ENCODE measurements around the gene PPIF.
"Not testable (repeated sequence)": the region's sequence is repeated elsewhere in the genome, so short reads cannot be mapped to it uniquely, and the experiment has no call there.

PPIF gene

GRCh38 chr10:79329529-79329928 lies 17.7 kb upstream of the PPIF start:
- in situ Hi-C loops (cut with HindIII; ENCODE audit: low sequenced_read_pairs), result no loop called here

GRCh38 chr10:79331226-79331625 lies 16.0 kb upstream of the PPIF start:
- in situ Hi-C loops (cut with HindIII; ENCODE audit: low sequenced_read_pairs), result no loop called here

- in situ Hi-C loops (cut with HindIII; ENCODE audit: low sequenced_read_pairs), result no loop called here
Measured at GRCh38 chr10:79331709-79332108, 15.6 kb upstream of the PPIF start.

GRCh38 chr10:79332610-79333315 lies 14.5 kb upstream of the PPIF start:
- in situ Hi-C loops (cut with HindIII; ENCODE audit: low sequenced_read_pairs), result not testable (repeated sequence)

- in situ Hi-C loops (cut with HindIII; ENCODE audit: low sequenced_read_pairs), result no loop called here
Measured at GRCh38 chr10:79333513-79333912, 13.8 kb upstream of the PPIF start.

GRCh38 chr10:79334573-79334972 lies 12.7 kb upstream of the PPIF start:
- in situ Hi-C loops (cut with HindIII; ENCODE audit: low sequenced_read_pairs), result no loop called here

- in situ Hi-C loops (cut with HindIII; ENCODE audit: low sequenced_read_pairs), result no loop called here
Measured at GRCh38 chr10:79335094-79335469, 12.2 kb upstream of the PPIF start.

- in situ Hi-C loops (cut with HindIII; ENCODE audit: low sequenced_read_pairs), result no loop called here
Measured at GRCh38 chr10:79335470-79336235, 11.6 kb upstream of the PPIF start.

GRCh38 chr10:79336276-79336675 lies 11.0 kb upstream of the PPIF start:
- in situ Hi-C loops (cut with HindIII; ENCODE audit: low sequenced_read_pairs), result no loop called here

GRCh38 chr10:79336739-79337138 lies 10.5 kb upstream of the PPIF start:
- in situ Hi-C loops (cut with HindIII; ENCODE audit: low sequenced_read_pairs), result no loop called here

GRCh38 chr10:79337783-79338469 lies 9.3 kb upstream of the PPIF start:
- in situ Hi-C loops (cut with HindIII; ENCODE audit: low sequenced_read_pairs), result not testable (repeated sequence)

GRCh38 chr10:79339266-79339665 lies 8.0 kb upstream of the PPIF start:
- in situ Hi-C loops (cut with HindIII; ENCODE audit: low sequenced_read_pairs), result no loop called here

- in situ Hi-C loops (cut with HindIII; ENCODE audit: low sequenced_read_pairs), result no loop called here
Measured at GRCh38 chr10:79340646-79341244, 6.5 kb upstream of the PPIF start.

GRCh38 chr10:79342295-79342761 lies 4.9 kb upstream of the PPIF start:
- in situ Hi-C loops (cut with HindIII; ENCODE audit: low sequenced_read_pairs), result no loop called here

GRCh38 chr10:79342811-79343561 lies 4.3 kb upstream of the PPIF start:
- in situ Hi-C loops (cut with HindIII; ENCODE audit: low sequenced_read_pairs), result no loop called here

GRCh38 chr10:79344502-79345195 lies 2.6 kb upstream of the PPIF start:
- in situ Hi-C loops (cut with HindIII; ENCODE audit: low sequenced_read_pairs), result no loop called here

GRCh38 chr10:79345241-79346011 lies 1.8 kb upstream of the PPIF start:
- in situ Hi-C loops (cut with HindIII; ENCODE audit: low sequenced_read_pairs), result no loop called here

GRCh38 chr10:79346012-79346340 lies 1.3 kb upstream of the PPIF start:
- in situ Hi-C loops (cut with HindIII; ENCODE audit: low sequenced_read_pairs), result no loop called here

Measured in endothelial cell of hepatic sinusoid (primary cell).